Measurements from ENCODE around the gene BRAF. TPM values are rescaled to one million over a fixed set of nuclear protein-coding genes. Genes with fewer than 3 reads are reported as not detected.
A peak's percentile ranks its signal among the peaks of the same experiment; 100 is the strongest.
"Not testable (repeated sequence)": the region's sequence is repeated elsewhere in the genome, so short reads cannot be mapped to it uniquely, and the experiment has no call there.

BRAF gene
- total RNA-seq, 1 donor from 2014 or later: 35.9 TPM

DNA sequence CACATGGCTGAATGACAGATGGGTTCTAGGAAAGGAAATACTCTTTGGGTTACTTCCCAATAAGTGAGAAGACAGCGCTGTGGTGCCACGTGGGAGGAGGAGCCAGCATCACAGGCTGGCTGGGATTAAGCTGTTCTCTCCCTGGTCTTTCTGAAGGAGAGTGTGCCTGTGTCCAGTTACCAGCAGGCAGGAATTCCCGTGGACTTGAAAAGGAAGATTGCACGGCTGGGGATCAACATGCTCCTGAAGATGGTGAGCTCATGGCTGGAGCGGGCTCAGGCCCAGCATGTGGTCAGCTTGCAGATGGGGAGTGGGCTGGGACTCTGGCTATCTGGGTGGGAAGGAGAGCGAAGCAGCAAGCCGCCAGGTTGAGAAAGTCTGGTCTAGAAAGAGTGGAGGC lies 243.8 kb downstream of the BRAF start:
- no peak for DNase-seq (ENCODE audit: low read depth)

DNA sequence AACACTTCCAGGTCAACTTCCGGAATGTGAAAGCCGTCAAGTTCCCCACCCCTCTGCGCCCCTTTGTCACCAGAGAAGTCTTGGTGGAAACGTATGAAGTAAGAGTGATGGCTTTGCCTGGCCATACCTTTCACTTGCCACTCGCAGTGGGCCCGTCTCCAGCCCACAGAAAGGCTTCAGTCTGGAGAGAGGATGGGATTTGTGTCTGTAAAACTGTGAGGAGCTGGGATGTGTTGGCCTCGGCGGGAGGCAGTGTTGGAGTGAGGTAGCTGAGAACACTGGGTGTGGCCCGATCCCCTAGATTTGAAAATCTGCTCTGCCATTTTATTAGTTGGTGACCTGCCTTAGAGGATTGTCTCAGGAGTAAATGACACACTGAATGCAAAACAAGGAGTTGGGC lies 245.5 kb downstream of the BRAF start:
- no peak for DNase-seq (ENCODE audit: low read depth)

DNA sequence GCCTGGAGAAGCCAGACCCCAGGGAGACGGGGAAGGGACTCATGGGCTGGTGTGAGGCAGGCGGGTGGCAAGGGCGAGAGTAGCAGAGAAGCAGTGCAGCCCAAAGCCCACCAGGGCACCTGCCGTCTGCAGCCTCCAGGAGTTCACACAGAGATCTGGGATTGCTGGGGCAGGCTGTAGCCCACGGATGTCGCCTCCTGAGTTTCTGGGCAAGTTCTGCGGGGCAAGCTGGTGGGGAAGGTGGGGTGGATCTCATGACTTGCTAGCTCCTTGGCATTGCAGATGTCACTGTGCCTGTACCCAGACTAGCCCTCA lies 246.0 kb downstream of the BRAF start:
- no peak for DNase-seq (ENCODE audit: low read depth)

DNA sequence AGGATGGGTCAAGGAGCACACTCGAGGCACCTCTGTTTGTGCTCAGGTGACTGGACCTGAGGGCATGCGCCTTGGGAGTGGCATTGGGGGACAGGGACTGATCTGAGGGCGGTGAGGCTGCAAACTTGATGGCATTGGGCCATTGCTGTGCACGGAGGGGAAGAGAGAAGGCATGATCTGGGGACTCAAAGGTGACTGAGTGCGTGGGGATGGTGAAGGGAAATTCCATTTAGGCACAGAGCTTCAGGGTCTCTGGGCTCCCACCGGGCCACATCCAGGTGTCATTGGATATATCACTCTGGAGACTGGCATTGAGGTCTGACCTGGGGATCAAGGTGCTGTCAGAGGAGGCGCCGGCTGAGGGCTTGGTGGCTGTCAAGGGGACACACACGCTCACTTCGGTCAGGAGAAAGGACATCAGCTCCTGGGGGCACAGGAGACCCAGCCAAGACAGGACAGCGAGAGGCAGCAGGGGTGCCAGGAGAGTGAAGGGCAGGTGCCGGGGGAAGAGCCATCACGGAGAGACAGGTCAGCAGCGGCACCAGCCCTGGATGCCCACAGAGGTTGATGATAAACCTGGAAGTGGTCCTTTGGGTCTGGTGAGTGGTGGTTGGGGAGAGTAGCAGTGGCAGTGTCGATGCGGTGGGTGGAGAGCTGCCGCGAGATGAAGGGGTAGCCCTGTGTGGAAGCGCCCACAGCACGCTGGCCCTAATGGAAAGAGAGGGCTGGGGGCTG lies 246.5 kb downstream of the BRAF start:
- DNase-seq (ENCODE audit: low read depth): no peak

DNA sequence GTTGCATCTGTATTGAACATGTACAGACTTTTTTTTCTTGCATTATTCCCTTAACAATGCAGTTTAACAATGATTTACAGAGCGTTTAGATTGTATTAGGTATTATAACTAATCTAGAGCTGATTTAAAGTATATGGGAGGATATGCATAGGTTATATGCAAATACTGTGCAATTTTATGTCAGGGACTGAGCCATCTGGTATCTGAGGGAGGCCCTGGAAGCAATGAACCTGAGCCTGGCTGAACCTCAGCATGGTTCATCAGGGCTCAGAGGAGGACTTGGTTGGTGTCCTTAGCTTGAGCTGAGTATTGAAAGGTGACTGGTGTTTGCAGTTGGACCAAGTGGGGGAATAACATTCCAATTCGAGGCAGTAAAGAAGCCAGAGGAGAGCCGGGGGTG lies 247.2 kb downstream of the BRAF start:
- DNase-seq (ENCODE audit: low read depth): no peak

DNA sequence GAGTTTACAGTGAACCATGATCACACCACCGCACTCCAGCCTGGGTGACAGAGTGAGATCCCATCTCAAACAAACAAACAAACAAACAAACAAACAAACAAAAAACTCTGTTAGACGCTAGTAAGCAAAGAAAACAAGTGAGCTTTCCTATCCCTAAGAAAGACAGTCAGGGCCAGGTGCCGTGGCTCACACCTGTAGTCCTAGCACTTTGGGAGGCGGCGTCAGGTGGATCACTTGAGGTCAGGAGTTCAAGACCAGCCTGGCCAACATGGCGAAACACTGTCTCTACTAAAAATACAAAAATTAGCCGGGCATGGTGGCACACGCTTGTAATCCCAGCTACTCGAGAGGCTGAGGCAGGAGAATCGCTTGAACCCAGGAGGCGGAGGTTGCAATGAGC lies 247.8 kb downstream of the BRAF start:
- not testable (repeated sequence) for DNase-seq (ENCODE audit: low read depth)

DNA sequence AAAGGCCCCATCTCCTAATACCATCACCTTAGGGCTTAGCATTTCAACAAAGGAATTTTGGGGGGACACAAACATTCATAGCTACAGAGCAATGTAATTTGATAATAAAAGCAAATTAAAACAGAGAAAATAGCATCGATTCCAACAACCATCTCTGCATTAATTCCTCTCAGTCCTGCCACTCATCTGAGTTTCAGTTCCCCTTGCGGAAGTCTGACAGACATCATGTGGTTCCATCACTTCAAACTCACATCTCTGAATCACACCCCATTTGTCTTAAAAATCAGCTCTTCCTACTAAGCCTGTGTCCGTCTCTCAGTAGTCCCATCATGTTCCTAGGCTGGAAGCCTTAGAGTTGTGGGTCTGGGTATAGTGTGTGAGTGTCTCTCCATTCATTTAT lies 248.4 kb downstream of the BRAF start:
- DNase-seq (ENCODE audit: low read depth): no peak

DNA sequence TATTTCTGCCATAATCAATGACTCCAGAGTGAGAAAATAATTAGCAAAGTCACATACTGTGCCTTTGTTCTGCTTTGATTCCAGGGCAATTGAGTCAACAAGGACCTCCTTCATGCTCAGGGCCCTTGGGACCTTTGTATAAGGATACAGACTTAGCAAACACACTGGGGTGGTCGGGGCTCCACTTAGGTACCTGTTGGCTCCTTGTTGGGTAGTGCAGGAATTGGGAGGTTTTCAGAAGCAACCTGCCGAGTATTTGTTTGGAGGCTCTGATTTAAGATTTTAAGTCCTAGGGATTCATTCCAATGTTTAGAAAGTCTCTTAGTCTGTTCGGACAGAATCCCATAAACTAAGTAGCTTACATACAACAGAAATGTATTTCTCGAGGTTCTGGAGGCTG lies 249.0 kb downstream of the BRAF start:
- no peak for DNase-seq (ENCODE audit: low read depth)

DNA sequence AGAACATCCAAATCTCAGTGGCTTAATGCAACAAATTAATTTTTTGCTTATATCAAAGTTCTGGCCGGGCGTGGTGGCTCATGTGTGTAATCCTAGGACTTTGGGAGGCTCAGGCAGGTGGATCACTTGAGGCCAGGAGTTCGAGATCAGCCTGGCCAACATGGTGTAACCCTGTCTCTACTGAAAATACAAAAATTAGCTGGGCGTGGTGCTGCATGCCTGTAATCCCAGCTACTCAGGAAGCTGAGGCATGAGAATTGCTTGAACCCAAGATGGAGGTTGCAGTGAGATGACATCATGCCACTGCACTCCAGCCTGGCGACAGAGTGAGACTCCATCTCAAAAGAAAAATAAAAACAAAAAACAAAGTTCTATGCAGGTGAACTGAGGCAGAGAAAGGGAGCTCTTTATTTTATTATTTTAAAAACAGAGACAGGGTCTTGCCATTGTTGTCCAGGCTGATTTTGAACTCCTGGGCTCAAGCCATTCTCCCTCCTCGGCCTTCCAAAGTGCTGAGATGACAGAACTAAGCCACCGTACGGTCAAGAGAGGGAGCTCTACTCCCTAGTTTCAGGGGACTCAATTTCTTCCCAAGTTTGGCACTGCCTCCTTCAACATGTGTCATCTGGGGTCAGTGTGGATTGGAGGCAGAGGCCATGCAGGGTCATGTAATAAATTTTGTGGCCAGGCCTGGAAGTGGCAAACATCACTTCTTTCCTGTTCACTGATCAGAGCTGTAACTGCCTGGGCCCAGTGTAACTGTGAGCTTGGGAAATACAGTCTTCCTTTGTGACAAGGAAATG lies 249.6 kb downstream of the BRAF start:
- peak; percentile 86 for DNase-seq (ENCODE audit: low read depth)

DNA sequence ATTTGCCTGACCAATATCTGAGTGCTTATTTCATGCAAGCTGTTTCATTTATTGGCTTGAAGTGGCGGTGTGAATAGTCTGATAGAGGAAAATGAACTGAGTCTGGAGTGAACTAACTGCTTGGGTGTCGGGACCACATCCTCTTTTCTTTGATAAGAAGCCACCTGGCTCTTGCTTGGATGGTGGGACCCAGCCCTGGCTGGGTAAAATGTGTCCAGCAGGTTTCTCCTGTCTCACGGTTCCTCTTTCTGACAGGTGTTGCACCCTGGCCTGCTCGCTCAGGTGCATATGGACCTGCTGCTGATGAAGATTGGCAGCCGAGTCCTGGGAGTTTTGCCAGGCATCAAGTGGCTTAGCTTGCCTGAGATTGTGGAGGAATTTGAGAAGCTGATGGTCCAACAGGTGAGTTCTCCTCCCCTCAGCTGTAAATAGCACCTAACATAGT lies 250.4 kb downstream of the BRAF start:
- no peak for DNase-seq (ENCODE audit: low read depth)

DNA sequence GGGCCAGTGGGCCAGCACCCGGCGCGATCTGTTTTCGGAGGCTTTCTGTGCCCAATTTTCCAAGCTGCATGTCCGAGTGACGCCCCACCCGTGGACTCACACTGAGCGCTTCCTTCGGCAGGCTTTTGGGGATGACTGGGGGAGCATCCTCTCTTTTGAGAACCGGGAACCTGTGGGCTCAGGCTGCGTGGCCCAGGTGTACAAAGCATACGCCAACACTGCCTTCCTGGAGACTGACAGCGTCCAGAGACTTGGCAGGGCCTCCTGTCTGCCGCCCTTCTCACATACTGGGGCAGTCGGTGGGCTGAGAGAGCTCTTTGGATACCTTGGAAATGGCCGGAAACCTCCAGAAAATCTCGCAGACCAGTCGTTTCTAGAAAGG lies 251.0 kb downstream of the BRAF start:
- DNase-seq (ENCODE audit: low read depth): no peak

DNA sequence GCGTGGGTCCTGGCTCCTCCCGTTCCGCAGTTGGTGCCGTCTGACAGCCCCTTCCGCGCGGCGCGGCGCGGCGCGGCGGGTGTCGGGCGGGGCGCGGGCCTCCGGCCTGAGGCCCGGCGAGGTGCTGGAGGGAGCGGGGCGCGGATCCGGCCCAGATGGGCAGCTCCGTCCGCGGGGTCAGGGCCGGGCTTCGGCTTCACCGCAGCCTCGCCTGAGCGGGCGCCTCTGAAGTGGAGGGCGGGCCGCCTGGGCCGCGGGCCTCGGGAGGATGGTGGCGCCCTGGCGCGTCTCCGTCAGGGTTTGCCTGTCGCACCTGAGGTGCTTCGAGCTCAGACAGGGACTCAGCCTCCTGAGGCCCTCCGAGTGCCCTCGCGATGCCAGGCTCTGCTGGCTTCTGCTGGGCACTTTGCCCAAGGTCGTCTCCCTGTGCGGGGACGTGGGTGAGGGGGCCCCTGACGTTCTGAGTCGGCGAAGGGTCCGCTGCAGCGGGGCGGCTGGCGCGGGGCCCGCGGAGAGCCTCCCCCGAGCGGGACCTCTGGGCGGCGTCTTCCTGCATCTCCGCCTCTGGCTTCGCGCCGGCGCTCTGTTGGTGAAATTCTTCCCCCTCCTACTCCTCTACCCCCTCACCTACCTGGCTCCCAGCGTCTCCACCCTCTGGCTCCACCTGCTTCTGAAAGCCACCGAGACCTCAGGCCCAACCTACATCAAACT lies 251.5 kb downstream of the BRAF start:
- no peak for DNase-seq (ENCODE audit: low read depth)

DNA sequence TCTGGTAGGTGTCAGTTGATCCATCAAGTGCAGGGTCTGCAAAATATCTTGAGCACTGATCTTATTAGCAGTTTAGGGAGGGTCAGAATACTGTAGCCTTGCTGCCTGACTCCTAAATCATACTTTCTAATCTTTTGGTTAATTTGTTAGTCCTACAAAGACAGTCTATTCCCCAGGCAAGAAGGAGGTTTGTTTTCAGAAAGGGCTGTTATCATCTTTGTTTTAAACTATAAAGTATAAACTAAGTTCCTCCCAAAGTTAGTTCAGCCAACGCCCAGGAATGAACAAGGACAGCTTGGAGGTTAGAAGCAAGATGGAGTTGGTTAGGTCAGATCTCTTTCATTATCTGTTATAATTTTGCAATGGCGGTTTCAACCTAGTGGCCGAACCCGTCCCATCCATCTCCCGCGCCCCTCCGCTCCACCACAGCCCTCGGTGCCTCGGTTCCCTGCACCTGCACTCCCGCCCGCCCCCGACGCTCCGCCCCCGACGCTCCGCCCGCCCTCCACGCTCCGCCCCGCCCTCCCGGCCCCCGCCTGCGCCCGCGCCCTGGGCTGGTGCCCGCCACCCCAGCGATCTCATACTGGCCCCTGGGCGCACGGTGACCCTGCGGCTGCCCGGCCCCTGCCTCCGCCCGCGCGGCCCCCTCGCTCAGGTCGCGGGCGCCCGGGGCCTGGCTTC lies 252.2 kb downstream of the BRAF start, which contains the start of gene ADCK2:
Gene ADCK2, plus strand, starts transcription at position 564 of the 681 bp plus-strand sequence. CDS start 386 bp downstream, outside the sequence.
- no peak for DNase-seq (ENCODE audit: low read depth)

DNA sequence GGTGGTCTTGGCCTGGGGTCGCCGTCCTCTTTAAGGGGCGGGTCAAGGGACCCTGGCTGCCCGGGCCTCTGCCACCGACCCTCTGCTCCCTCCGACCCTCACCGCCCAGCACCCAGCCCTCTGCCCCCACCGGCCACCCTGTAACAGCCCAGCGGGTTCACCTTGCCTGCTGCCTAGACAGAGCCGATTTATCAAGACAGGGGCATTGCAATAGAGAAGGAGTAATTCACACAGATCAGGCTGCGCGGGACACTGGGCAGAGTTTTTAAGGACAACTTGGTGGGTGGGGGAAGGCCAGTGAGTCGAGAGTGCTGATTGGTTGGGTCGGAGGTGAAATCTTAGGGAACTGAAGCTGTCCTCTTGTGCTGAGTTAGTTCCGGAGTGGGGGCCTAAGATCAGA lies 252.8 kb downstream of the BRAF start:
- no peak for DNase-seq (ENCODE audit: low read depth)

DNA sequence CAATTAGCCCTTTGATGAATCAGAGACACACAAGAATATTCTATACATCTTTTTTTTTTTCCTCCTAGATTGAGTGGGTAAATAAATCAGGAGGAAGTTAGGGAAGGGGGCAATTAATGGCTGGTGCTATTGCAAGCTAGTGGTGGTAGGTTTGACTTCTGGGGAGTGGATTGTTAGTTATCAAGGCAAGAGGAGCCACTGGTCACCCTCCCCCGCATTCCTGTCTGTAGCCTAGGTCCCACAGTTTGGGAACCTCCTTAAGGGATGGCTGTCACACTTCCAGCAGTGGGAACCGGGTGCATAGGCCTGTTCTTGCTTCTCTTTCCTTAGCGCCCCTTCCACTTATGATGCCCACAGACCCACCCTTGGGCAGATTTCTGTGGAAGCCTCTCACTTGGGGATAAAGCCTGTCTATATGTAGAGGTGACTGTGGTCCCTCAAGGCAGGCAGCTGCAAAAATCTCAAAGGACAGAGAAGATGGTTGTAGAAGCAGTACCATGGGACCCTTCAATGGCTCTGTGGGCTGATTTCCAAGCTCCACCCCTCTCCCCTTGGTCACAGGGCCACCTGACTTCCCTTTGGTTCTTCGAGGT lies 254.3 kb downstream of the BRAF start:
- DNase-seq (ENCODE audit: low read depth): no peak

DNA sequence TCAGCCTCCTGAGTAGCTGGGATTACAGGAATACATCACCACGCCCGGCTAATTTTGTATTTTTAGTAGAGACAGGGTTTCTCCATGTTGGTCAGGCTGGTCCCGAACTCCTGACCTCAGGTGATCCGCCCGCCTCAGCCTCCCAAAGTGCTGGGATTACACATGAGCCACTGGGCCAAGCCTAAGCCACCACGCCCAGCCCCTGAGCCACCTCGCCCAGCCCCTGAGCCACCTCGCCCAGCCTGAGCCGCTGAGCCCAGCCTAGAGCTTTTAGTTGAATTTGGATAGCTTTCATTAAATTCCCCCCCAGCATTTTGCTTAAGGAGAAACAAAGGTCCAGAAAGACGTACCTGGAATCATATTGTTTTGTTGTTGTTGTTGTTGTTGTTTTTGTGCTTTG lies 254.9 kb downstream of the BRAF start:
- DNase-seq (ENCODE audit: low read depth): not testable (repeated sequence)

DNA sequence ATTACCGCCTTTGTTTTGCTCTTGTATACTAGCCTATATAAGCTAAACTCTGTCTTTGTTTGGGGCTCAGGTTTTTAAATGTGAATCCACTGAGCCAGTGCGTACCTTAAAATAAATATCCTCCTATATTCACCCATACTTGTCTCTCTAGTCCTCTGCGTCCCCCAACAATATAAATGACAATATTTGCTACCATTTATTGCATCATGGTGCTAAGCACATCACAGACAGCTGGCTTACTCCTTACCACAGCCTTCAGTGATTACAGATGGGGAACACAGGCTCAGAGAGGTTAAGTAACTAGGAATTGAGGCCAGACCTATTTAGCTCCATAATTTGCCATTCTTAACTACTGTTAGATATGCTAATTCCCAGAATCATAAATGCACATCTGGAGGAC lies 255.4 kb downstream of the BRAF start:
- DNase-seq (ENCODE audit: low read depth): no peak

Measured in renal cortical epithelial cell (primary cell).